AG10803 (cell line): ENCODE data around the gene MCTP1.

Source experiments
- DNase-seq: peaks from one replicate; pipeline ENCODE4 v3.0.0; 2010; ENCODE audit warnings: low read depth
- H3K4me3 ChIP-seq: 2 replicates; pipeline ENCODE4 v1.5.1; 2011; ENCODE audit warnings: mild to moderate bottlenecking, low read length, control low read depth
- CTCF ChIP-seq: conservative IDR thresholded peaks from 2 replicates; pipeline ENCODE4 v1.5.1; 2011; ENCODE audit warnings: mild to moderate bottlenecking, low read length, control low read depth, inconsistent platforms

Gene MCTP1

DNA sequence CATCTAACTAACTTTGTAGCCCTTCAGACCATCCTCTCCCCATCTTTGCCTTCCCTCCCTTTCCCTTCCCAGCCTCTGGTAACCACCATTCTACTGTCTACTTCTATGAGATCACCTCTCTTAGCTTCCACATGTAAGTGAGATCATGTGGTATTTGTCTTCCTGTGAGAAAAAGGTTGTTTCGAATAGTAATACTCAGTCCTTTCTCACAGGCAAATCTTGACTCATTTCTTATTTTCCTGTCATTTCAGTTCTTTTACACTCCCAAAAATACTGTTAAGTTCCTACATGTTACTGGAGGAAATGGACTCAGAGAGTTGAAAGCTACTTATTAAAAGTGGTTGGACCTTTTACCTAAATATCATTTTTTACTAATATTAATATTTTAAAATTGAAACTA is 584.3 kb downstream of the MCTP1 start:
- no peak overlapping the region for H3K4me3 ChIP-seq
- no peak for TF ChIP-seq CTCF
- DNase-seq = no peak

DNA sequence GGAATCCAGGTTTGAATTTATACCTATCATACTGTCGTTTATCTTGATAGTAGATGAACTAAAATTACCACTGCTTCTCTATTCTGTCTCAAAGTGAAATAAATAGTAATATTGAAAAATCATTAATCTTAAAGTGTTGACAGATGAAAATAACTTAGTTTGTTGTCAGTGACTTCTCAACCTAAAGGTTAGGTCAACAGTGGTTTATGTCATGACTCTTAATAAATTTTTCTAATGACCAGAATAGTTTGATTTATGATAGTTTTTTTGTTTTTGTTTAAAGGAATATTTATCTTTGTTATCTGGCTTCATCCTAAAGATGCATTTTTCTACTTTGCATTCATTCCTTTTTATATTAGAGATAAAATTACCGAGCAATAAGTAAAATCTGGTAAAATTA is 585.3 kb downstream of the MCTP1 start:
- no peak overlapping the region for H3K4me3 ChIP-seq
- TF ChIP-seq CTCF = no peak
- no peak for DNase-seq

- H3K4me3 ChIP-seq = no peak overlapping the region
- no peak for DNase-seq
- TF ChIP-seq CTCF = no peak
Measured at GRCh38 chr5:94698197-94698596, 586.7 kb downstream of the MCTP1 start.

GRCh38 chr5:94694671-94695070 is 590.2 kb downstream of the MCTP1 start:
- no peak for TF ChIP-seq CTCF
- peak; percentile 66 for DNase-seq
- no peak overlapping the region for H3K4me3 ChIP-seq

GRCh38 chr5:94693845-94694370 is 591.0 kb downstream of the MCTP1 start:
- no peak overlapping the region for H3K4me3 ChIP-seq
- DNase-seq = no peak
- no peak for TF ChIP-seq CTCF

GRCh38 chr5:94693043-94693822 is 591.7 kb downstream of the MCTP1 start:
- TF ChIP-seq CTCF = peak; percentile 59

DNA sequence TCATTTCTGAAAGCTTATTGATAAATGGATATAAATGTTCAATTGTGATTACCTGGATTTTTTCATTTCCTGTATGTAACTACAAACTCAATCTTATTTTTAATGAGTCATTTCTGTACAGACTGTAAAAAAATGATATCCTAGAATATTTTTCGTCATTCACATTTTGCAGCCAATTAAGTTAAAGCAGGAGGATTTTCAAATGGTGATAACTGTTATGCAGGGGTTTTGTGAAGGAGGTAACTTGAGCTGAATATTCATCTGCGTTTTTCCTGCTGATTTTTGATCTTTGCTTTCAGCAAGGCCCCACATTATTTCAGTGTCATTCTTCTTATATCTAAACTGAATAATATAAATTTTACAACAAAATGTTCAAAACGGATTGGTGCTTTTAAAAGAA is 592.3 kb downstream of the MCTP1 start:
- TF ChIP-seq CTCF = no peak
- no peak for DNase-seq
- no peak overlapping the region for H3K4me3 ChIP-seq

More at GRCh38 chr5:94693043-94693822, 591.7 kb downstream of the MCTP1 start:
- peak; percentile 95 for DNase-seq
- no peak overlapping the region for H3K4me3 ChIP-seq
